Nephron (organoid): ENCODE results near the gene NR5A1.
A peak's percentile ranks its signal among the peaks of the same experiment; 100 is the strongest.

ENCODE experiments used
- H3K27ac Mint-ChIP-seq, 3 experiments: 2 replicates each; pipeline ENCODE4 v1.8.0; 2020; ENCODE audit warnings: mixed read lengths in 3 of 3, mild to moderate bottlenecking in 2 of 3, moderate library complexity in 1 of 3
- H3K27me3 Mint-ChIP-seq: 2 replicates; pipeline ENCODE4 v1.8.0; 2021; ENCODE audit warnings: low read depth, mild to moderate bottlenecking, moderate library complexity, mixed read lengths
- H3K36me3 Mint-ChIP-seq: 2 replicates; pipeline ENCODE4 v1.8.0; 2020; ENCODE audit warnings: low read depth, mixed read lengths
- H3K4me1 Mint-ChIP-seq: 2 replicates; pipeline ENCODE4 v1.8.0; 2020; ENCODE audit warnings: mixed read lengths
- H3K4me3 Mint-ChIP-seq, 3 experiments: 2 replicates each; pipeline ENCODE4 v1.8.0; 2020; ENCODE audit warnings: mild to moderate bottlenecking in 3 of 3, mixed read lengths in 3 of 3, moderate library complexity in 2 of 3
- H3K9me3 Mint-ChIP-seq: 2 replicates; pipeline ENCODE4 v1.8.0; 2020; ENCODE audit warnings: mixed read lengths
- TF ChIP-seq, protein P1 (sequence below), 3 experiments: fragments of 200-600 bp; sonication (generic); IDR thresholded peaks; one replicate each; pipeline ENCODE4 v1.5.0; 2021; ENCODE audit warnings: antibody characterized with exemption in 3 of 3; ENCODE audit not compliant: unreplicated experiment in 3 of 3

Gene NR5A1

DNA sequence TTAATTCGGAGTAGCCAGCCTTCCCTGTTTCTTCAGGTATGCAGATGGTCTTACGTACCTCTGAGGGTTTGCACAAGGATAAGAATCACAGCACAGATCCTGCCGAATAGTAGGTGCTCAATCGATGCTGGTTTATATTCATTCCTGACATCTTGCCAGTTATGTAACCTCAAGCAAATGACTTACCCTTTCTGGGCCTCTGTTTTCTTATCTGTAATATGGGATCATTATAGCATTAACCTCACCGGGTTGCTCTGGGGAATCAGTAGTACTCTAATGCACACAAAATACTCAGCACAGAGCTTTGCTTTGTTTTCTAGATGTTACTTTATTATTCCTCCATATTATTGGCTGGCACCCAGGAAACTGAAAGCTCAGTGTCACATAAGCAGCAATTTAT lies 7.7 kb upstream of the NR5A1 start:
- Mint-ChIP-seq H3K9me3 (no peaks in the 10 kb centered on the region), H3K4me3 (no peak overlapping the region)
- TF ChIP-seq, protein P1, sequence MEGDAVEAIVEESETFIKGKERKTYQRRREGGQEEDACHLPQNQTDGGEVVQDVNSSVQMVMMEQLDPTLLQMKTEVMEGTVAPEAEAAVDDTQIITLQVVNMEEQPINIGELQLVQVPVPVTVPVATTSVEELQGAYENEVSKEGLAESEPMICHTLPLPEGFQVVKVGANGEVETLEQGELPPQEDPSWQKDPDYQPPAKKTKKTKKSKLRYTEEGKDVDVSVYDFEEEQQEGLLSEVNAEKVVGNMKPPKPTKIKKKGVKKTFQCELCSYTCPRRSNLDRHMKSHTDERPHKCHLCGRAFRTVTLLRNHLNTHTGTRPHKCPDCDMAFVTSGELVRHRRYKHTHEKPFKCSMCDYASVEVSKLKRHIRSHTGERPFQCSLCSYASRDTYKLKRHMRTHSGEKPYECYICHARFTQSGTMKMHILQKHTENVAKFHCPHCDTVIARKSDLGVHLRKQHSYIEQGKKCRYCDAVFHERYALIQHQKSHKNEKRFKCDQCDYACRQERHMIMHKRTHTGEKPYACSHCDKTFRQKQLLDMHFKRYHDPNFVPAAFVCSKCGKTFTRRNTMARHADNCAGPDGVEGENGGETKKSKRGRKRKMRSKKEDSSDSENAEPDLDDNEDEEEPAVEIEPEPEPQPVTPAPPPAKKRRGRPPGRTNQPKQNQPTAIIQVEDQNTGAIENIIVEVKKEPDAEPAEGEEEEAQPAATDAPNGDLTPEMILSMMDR (IDR thresholded peaks at IDR 0.05; ENCODE audit: unreplicated experiment in 3 of 3), result no peak

DNA sequence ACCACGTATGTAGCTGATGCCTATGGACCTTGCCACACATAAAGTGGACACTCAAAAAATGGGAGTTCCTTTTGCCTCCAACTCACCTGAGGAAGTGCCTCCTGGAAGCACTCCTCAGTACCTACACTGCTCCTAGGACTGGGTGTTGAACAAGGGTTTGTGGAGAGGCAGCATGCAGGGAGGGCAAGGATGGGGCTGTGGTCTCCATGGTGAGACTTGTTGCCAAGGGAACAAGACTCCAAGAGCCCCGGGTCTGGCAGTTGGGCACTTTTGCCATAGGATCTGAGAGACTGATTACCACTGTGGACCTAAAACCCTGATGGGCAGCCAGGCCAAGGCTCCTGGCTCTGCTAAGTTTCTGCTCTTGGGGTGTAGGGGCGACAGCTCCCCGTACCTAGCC lies 6.9 kb upstream of the NR5A1 start:
- no peaks in the 10 kb centered on the region for H3K9me3 Mint-ChIP-seq
- H3K27ac Mint-ChIP-seq, result no peak overlapping the region
- no peak overlapping the region for H3K4me3 Mint-ChIP-seq
- peaks cover 19% of the 10 kb centered on the region for H3K27me3 Mint-ChIP-seq
- TF ChIP-seq, protein P1 (IDR thresholded peaks at IDR 0.05; ENCODE audit: unreplicated experiment in 3 of 3), result no peak
- peaks cover 1% of the 10 kb centered on the region for H3K36me3 Mint-ChIP-seq
- peaks cover 18% of the 10 kb centered on the region for H3K4me1 Mint-ChIP-seq

More for the DNA sequence above, 7.7 kb upstream of the NR5A1 start:
- Mint-ChIP-seq H3K36me3 (peaks cover 5% of the 10 kb centered on the region), H3K27me3 (peaks cover 19% of the 10 kb centered on the region), H3K4me1 (peaks cover 18% of the 10 kb centered on the region), H3K27ac (no peak overlapping the region)

DNA sequence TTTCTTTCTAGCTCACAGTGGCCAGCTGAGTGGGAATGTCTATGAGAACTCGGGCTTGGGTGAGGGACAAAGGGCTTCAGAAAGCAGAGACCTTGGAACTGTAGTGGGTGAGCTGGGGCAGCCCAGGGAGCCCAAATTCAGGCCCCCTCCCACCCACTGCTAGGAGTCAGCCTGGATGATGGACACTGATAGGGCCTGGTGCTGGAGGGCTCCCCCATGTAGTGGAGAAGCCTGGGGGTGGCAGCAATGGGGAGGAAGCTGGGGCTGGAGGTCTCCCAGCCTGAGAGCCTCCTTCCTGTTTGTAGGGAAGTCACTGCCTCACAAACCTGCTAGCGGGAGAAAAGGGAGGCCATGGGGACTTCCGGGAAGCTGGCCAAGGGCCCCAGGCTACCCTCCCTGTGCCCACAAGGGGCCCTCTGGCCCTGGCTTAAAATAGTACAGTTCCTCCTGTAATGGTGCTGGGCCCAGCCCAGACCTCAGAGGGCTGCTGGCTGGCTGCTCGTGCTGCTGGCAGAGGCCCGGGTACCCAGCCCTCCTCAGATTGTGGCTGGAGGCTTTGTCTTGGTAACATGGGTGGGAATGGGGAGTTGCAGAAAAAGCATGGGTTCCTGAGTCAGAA lies 6.3 kb upstream of the NR5A1 start:
- no peaks in the 10 kb centered on the region for H3K36me3 Mint-ChIP-seq
- TF ChIP-seq, protein P1 (IDR thresholded peaks at IDR 0.05; ENCODE audit: unreplicated experiment in 3 of 3), result no peak
- H3K4me1 Mint-ChIP-seq, result peaks cover 18% of the 10 kb centered on the region
- peaks cover 20% of the 10 kb centered on the region for H3K27me3 Mint-ChIP-seq
- no peaks in the 10 kb centered on the region for H3K9me3 Mint-ChIP-seq
- no peak overlapping the region for H3K4me3 Mint-ChIP-seq
- peak overlapping the region in 1 of 3 experiments; percentile 33 for H3K27ac Mint-ChIP-seq

DNA sequence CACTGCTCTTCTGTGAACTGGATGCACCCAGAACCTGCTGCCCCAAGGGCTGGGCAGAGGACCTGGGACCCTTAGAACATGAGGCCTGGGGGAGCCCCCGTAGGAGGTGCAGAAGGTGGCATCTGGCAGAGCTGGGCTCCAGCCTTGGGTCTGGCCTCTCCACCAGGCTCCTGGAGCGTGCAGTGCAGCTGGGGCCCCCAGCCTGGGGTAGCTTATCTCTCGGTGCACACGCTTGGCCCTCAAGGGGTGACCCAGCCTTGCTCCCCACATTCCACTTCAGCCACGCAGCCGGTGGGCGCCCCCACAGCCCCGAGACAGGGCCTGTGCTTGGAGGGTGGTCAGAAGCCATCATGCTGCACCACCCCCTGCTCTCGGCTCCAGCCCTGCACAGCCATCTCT lies 5.6 kb upstream of the NR5A1 start:
- no peaks in the 10 kb centered on the region for H3K9me3 Mint-ChIP-seq
- no peak overlapping the region for H3K4me3 Mint-ChIP-seq
- H3K27me3 Mint-ChIP-seq, result peaks cover 25% of the 10 kb centered on the region
- no peaks in the 10 kb centered on the region for H3K36me3 Mint-ChIP-seq
- TF ChIP-seq, protein P1 (IDR thresholded peaks at IDR 0.05; ENCODE audit: unreplicated experiment in 3 of 3), result no peak
- H3K27ac Mint-ChIP-seq, result peak overlapping the region in 1 of 3 experiments; percentile 33
- peaks cover 18% of the 10 kb centered on the region for H3K4me1 Mint-ChIP-seq

DNA sequence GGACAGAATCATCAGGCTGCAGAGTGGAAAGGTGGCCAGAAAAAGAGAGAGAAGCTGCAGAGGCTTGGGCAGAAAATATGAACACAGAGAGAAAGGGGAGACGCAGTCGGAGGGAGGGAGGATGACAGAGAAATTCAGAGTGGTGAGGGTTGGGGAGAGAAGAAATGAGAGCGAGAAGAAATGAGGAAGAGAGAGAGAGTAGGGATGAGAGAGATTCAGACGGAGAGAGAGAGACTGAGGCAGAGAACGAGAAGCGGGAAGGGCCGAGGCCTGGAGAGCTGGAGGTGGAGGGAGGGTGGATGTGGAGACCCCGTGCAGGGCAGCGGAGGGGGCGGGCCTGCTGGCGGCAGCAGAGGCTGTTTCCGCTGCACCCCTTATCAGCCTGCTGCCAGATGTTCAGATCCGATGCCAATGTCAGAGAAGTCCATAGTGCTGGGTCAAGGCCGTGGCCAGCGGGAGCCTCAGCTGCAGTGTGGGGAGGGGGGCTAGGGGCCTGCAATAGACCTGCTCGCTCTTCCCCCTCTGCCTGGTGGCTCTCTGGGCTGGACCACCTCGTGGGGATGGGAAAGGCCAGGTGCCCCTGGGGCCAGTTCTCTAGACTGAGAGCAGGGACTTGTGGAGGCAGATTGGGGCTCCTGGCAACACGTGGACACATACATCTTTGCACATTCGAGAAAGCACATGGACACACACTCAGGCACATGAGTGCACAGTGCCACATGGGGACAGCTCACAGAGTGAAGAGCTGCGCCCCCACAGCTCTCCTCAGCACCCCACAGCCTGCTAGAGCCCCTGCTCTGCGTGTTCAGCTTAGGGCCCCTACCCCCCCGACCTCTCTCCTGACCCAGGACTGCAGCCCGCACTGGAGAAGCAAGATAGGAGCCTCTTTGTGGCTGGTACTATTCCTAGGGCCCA lies 4.9 kb upstream of the NR5A1 start:
- H3K4me1 Mint-ChIP-seq, result peaks cover 18% of the 10 kb centered on the region
- no peaks in the 10 kb centered on the region for H3K9me3 Mint-ChIP-seq
- H3K36me3 Mint-ChIP-seq, result no peaks in the 10 kb centered on the region
- H3K4me3 Mint-ChIP-seq, result no peak overlapping the region
- H3K27ac Mint-ChIP-seq, result no peak overlapping the region
- TF ChIP-seq, protein P1 (IDR thresholded peaks at IDR 0.05; ENCODE audit: unreplicated experiment in 3 of 3), result no peak
- peaks cover 30% of the 10 kb centered on the region for H3K27me3 Mint-ChIP-seq
